GM18907 (cell line): Measurements from ENCODE around the gene ELF3.
"Not testable (repeated sequence)": the region's sequence is repeated elsewhere in the genome, so short reads cannot be mapped to it uniquely, and the experiment has no call there.

ENCODE experiments used
- ATAC-seq: cut with Tn5 transposase; IDR thresholded peaks from one replicate; pipeline ENCODE4 v1.9.1; 2021; ENCODE audit warnings: mild to moderate bottlenecking, moderate library complexity; ENCODE audit not compliant: unreplicated experiment

Gene ELF3

DNA sequence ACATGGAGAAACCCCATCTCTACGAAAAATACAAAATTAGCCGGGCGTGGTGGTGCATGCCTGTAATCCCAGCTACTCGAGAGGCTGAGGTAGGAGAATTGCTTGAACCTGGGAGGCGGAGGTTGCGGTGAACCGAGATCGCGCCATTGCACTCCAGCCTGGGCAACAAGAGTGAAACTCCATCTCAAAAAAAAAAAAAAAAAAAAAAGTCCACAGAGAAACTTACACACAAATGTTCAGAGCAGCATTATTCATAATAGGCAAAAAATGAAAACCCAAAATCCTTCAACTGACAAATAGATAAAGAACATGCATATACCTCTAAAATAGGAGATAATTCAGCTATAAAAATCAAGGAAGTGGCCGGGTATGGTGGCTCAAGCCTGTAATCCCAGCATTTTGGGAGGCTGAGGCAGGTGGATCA is 54.5 kb downstream of the ELF3 start:
- not testable (repeated sequence) for ATAC-seq
